Mucosa of descending colon (tissue), 3 donors: Measurements from ENCODE around the gene LIPI. TPM values are rescaled to one million over a fixed set of nuclear protein-coding genes. Genes with fewer than 3 reads are reported as not detected.

Experiments
- ATAC-seq: fragments of 200-7000 bp; cut with Tn5 transposase; one replicate; pipeline ENCODE4 v1.9.1; 2020; ENCODE audit warnings: mild to moderate bottlenecking, moderate library complexity
- DNase-seq, 3 donors: peaks; one replicate each; pipeline ENCODE4 v3.0.0-alpha.2; 2020
- H3K36me3 ChIP-seq: fragments of 200-600 bp; one replicate; pipeline ENCODE4 v1.8.0; 2021; ENCODE audit warnings: low read depth, mild to moderate bottlenecking
- H3K4me1 ChIP-seq: fragments of 200-600 bp; one replicate; pipeline ENCODE4 v1.8.0; 2021; ENCODE audit warnings: low read depth, mild to moderate bottlenecking
- H3K4me3 ChIP-seq: fragments of 200-600 bp; one replicate; pipeline ENCODE4 v1.8.0; 2021; ENCODE audit warnings: mild to moderate bottlenecking
- H3K9me3 ChIP-seq: fragments of 200-600 bp; one replicate; pipeline ENCODE4 v1.8.0; 2021; ENCODE audit warnings: mild to moderate bottlenecking
- intact Hi-C, 2 donors: fragments of 100-400 bp; cut with DNase I in 1 of 2; cut with micrococcal nuclease in 1 of 2; formaldehyde crosslinking; loops; one replicate each; pipeline versions ENCODE4 v1.11.0 to v1.11.1; 2022; cut with DNase I, micrococcal nuclease
- total RNA-seq, 3 donors: library from RNA; stranded (reverse); fragmentation: NEBNext Ultra II Directional in 2 of 3; extraction: Animal tissue kit (Norgen Biotek cat#: 25700) in 2 of 3; gene quantifications; one replicate each; pipeline versions ENCODE4 v1.2.1 to v1.2.4, GENCODE V29; 2021 to 2023
- TF ChIP-seq, protein P1 (sequence below): fragments of 200-600 bp; IDR thresholded peaks from one replicate; pipeline ENCODE4 v1.8.0; 2022; ENCODE audit warnings: antibody characterized with exemption, mild to moderate bottlenecking
- donor health status: DM: no; HTN: no; CAD: no; lungs with moderate emphysema.
- donor health status: DM: no; HTN: no; CAD: no.
- donor health status: DM: no; HTN: yes; CAD: no.

Gene LIPI
- total RNA-seq, 3 donors from 2014 or later: not detected

DNA sequence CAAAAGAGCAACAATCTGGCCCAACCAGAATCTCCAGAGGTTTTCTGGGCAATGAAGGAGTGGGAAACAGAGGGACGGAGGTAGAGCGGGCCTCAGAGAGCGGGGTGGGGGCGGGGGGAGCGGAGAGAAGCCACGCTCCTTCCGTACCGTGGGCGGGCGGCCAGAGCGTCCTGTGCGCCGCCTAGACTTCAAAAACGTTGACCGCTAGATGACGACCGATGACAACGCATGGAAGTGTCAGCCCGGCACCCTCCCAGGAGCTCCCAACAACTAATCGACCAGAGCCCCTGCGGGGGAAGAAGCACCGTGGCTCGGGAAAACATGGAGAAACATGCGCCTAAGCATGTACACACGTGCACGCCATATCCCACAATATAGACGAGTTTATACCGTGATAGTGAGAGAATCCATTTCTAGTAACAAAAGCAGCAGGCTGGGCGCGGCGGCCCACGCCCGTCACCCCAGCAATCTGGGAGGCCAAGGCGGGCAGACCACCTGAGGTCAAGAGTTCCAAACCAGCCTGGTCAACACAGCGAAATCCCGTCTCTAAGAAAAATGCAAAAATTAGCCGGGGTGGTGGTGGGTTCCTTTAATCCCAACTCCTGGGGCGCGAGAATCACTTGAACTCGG is 131.9 kb downstream of the LIPI start:
- intact Hi-C loops: no loop called here
- H3K36me3 ChIP-seq: no peaks in the 10 kb centered on the region
- ATAC-seq: no peak
- no peak for DNase-seq
- H3K4me3 ChIP-seq: no peak overlapping the region
- TF ChIP-seq, protein P1, sequence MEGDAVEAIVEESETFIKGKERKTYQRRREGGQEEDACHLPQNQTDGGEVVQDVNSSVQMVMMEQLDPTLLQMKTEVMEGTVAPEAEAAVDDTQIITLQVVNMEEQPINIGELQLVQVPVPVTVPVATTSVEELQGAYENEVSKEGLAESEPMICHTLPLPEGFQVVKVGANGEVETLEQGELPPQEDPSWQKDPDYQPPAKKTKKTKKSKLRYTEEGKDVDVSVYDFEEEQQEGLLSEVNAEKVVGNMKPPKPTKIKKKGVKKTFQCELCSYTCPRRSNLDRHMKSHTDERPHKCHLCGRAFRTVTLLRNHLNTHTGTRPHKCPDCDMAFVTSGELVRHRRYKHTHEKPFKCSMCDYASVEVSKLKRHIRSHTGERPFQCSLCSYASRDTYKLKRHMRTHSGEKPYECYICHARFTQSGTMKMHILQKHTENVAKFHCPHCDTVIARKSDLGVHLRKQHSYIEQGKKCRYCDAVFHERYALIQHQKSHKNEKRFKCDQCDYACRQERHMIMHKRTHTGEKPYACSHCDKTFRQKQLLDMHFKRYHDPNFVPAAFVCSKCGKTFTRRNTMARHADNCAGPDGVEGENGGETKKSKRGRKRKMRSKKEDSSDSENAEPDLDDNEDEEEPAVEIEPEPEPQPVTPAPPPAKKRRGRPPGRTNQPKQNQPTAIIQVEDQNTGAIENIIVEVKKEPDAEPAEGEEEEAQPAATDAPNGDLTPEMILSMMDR: no peak
- peaks cover 41% of the 10 kb centered on the region for H3K9me3 ChIP-seq
- H3K4me1 ChIP-seq: no peaks in the 10 kb centered on the region

DNA sequence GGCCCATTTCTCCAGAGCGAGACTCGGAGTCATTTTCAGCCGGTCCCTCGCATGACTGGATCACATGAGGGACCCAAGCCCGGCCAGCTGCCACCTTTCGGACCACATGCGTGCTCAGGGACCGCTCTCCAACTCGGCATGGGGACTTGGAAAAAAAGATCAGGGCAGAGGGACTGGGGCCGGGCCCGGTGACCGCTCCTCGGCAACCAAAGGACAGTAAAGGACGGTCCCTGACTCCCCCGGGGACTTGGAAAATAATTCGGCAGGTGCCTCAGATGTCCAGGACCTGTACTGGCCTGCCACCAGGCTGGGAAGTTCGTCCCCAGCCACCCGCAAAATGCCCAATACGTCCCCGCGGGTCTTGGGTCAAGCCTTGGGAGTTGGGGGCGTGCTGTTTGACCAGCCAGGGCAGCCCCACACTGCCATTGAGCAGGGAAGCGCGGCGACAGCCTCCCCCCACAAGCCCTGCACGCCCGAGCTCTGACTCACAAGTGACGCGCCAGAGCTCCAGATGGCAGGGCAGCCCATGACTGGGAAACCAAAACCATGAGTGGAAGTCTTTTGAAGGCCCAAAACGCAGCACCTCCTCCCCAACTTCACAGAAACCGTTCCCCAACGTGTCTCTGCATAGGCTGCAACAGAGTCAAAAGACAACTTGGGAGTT is 134.5 kb downstream of the LIPI start:
- H3K9me3 ChIP-seq: peaks cover 53% of the 10 kb centered on the region
- ATAC-seq: no peak
- intact Hi-C loops: no loop called here
- TF ChIP-seq, protein P1: no peak
- no peak for DNase-seq
- H3K36me3 ChIP-seq: no peaks in the 10 kb centered on the region
- H3K4me3 ChIP-seq: no peak overlapping the region
- H3K4me1 ChIP-seq: no peaks in the 10 kb centered on the region

DNA sequence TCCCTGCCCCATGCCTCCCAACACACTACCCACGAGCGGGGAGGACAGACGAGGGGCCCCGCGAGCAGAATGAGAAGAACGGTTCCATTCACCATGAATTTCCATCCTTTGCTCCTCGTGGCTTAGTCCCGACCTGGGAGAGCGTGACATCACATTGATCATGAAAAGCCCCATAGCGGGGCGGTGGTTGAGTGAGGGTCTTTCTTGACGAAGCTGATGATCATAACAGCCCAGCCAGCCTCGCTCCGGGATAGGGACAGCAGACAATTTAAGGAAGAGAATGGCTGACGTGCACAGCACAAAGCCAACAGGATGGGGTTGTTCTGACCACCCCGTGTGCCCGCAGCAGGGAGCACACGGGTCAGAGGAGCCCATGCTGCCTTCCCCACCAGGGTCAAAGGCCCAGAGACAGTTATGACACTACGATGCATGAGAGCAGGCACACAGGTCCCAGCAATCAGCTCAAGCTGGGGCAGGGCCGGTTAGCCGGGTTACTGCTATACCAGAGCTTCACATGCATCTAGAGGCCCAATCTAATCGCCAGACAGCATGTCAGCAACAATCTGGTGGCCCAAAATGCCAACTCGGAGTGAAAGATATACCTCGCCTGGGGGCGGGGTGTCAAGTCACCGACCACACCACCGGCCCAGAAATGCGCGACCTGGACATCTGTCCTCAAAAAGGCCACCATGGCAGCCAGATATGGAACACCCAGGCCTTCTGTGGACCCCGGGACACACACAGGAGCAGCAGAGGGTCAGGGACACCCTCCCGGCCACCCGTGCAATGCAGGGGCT is 135.2 kb downstream of the LIPI start:
- DNase-seq (no peak), ATAC-seq (no peak)
- no peaks in the 10 kb centered on the region for H3K36me3 ChIP-seq
- no peaks in the 10 kb centered on the region for H3K4me1 ChIP-seq
- H3K9me3 ChIP-seq: peaks cover 55% of the 10 kb centered on the region
- intact Hi-C loops: no loop called here
- TF ChIP-seq, protein P1: no peak
- H3K4me3 ChIP-seq: no peak overlapping the region

DNA sequence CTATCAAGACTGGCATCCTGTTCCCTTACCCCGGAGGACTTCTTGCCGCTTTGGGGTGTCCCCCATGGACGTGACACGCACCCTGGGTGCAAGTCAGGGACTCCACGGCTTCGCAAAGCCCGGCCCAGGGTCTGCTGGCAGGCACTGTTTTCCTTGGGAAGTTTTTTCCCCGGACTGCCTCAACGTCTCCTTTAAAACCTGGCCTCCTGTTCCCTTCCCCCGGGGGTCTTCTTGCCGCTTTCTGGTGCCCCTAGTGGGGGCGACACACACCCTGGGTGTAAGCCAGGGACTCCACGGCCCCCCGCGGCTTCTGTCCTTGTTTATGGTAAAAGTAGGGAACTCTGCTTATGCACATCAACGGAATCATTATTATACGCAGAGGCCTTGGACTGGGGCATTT is 136.6 kb downstream of the LIPI start:
- no peaks in the 10 kb centered on the region for H3K36me3 ChIP-seq
- no peak for DNase-seq
- H3K4me3 ChIP-seq: no peak overlapping the region
- ATAC-seq: no peak
- no peaks in the 10 kb centered on the region for H3K4me1 ChIP-seq
- intact Hi-C loops: no loop called here
- peaks cover 53% of the 10 kb centered on the region for H3K9me3 ChIP-seq
- TF ChIP-seq, protein P1: no peak

DNA sequence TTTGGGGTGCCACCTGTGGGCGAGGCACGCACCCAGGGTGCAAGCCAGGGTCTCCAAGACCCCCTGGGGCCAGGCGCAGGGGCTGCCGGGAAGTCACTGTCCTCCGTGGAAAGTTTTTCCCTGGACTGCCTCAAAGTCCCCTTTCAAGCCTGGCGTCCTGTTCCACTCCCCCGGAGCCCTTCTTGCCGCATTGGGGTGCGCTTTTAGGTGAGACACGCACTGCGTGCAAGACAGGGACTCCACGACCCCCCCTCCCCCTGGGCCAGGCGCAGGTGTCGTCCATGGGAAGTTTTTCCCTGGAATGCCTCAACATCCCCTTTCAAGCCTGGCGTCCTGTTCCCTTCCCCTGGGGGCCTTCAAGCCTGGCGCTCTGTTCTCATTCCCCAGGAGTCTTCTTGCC is 137.1 kb downstream of the LIPI start:
- TF ChIP-seq, protein P1: no peak
- H3K9me3 ChIP-seq: peaks cover 53% of the 10 kb centered on the region
- no peak overlapping the region for H3K4me3 ChIP-seq

More for the DNA sequence above, 137.1 kb downstream of the LIPI start:
- no peak for ATAC-seq
- no peaks in the 10 kb centered on the region for H3K36me3 ChIP-seq
- no peaks in the 10 kb centered on the region for H3K4me1 ChIP-seq
- no peak for DNase-seq
- intact Hi-C loops: no loop called here
